KG1 (cell line): ENCODE results near the gene SUCLG1.

Experiments
- DNase-seq: peaks from one replicate; lab custom pipeline; 2025; lab: John Stamatoyannopoulos, UW

The SUCLG1 gene

DNA sequence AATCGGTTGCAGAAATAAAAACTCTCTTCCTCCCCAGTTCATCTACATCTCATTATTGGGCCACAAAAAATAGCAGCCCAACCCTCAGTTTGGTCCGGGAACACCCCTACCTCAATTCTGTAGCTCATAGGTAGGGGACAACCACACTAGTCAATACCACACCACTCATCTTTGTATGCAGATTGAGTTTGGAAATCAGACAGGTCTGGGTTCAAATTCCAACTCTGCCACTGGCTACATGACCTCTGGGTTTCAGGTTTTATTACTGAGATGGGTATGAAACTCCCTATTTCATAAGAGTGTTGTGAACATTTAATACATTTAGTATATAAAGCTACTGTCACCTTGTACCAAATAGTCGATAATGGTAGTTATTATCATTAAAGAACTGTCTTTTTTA lies 2.2 kb upstream of the SUCLG1 start:
- no peak for DNase-seq

DNA sequence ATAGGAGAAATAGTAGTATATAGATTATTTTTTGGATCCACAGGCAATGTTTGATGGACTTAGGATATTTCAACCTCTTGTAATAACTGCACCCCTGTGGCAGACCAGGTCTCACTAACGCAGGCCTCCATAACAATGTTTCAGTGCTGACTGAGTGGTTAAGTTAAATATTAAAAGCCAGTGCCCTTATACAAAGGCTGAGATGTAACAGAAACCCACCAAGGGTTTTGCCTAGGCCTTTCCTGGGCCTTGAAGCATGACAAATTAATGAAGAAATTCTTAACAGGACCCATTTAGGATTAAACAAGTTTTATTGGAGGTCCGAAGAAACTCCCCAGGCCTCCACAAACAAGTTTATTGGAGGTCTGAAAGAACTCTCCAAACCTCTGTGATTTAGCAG lies 1.6 kb upstream of the SUCLG1 start:
- no peak for DNase-seq

DNA sequence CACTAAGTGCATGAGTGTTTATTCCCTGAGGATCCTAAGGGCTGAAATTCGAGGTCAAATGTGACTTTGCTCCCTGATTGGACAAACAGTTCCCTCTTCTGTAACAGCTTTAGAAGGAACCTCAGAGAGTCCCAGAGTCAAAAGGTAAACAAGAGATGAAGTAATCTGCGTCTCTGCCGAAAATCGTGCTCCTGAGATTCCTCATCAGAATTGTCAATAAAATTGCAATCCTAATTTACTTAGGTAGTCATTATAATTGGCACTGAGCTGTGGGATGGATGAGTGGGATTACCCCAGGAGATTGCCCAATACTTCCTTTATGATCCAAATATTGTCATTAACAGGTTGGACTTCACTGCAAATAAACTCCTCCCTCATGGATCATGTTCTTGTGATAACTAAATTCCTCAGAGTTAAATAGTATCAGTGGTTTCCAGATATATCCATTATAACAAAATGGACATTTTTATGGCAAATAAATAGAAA lies 907 bp upstream of the SUCLG1 start:
- DNase-seq = no peak

DNA sequence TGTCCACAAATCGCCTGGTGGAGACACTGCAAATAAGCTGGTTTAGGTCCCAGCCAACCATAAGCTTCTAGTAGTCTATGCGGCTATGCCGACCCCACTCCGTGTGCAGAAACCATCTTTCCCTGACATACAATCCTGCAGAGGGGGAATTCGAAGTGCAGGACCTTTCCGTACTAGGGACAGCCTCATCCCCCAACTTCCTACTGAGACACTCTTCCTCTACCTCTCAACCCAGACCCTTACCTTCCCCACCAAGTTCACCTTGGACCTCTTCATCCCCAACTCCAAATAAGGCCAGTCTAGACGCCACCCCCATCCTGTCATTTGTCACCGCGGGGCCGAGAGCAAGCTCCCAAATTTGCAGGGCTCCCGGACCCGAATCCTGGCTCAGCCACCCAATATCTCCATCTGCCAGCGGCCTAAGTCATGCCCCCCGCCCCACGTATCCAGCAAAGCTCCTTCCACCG lies 496 bp downstream of the SUCLG1 start:
- no peak for DNase-seq

DNA sequence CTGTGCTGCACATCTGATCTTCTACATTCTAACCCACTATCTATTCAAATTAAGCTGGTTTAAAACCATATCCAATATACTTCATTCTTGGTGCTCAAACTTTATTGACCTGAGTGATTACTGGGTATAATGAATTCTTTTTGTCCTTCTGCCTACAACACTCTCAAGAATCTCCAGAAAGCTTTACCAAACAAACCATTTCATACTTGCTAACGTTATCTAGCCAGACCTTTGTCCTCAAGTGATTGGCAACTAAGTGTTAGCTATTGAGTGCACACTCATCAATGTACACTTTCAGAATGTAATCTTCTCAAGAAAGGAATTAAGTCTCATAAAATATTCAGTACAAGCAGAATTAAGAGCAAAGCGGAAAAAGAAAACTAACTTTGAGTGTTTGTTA lies 1.4 kb downstream of the SUCLG1 start:
- DNase-seq = no peak

DNA sequence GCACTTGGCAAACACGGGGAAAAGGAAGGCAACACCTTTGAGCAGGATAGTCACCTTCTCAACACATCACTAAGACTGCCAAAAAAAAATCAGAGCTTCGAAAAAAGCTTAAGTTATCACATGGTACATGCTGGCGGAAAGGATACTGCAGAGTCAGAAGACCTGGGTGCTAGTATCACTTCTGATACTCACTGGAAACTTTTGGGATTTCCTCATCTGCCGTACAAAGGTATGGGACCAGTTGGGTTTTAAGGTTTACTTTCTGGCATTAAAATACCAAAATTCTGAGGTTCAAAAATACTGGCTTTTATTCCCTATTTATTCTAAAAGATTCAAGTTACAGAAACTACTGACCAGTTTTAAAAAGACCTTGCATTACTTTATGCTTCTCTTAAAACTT lies 2.9 kb downstream of the SUCLG1 start:
- no peak for DNase-seq

DNA sequence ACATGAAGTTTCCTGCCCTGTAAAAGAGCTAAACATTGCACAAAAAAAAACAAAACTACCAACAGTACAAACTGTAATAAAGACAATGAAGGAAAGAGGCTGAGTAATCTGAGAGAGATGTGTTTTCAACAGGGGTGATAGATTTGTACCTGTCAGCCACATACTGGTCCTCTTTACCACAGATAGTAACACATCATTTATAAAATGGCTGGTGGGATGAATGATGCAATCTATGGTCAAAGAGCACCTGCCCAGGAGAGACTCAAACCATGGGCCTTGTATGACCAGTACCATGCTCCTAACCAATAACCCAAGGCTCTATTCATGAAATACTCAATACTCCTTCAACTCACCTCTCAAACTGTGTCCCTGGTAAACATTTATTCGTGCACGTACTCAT lies 4.5 kb downstream of the SUCLG1 start:
- no peak for DNase-seq

DNA sequence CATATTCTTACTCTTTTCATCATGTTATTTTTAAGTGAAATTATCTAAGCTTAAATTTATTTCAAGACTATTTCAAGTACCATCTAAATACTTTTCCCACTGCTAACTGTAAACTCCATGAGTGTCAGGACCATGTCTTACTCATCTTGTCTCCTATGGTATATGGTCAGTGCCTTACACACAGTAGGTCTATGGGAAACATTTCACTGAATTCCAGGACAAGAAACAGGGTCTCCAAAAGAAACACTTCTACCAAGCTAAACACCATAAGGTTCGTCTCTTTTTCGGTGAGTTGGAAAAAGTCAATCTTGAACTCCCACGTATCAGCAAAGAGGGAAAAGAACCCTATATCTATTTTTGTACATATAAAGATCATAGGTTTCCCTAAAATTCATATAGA lies 6.5 kb downstream of the SUCLG1 start:
- no peak for DNase-seq

DNA sequence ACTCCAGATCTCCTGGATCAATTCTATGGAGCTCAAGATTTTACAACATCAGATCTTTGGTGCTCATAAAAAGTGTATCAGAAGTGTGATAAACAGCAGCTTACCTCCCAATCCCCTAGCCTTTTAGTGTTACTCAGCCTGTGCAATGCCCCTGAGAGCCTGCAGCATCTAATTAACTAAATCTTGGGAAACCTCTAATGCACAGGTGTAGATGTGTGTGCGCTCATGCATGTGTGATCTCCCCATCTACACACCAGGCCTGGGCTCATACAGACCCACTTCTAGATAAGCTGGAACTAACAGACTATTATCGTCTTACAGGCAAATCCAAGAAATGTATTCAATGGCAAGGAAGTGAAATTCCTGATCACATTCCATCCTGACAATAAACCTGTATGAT lies 7.5 kb downstream of the SUCLG1 start:
- DNase-seq = no peak

DNA sequence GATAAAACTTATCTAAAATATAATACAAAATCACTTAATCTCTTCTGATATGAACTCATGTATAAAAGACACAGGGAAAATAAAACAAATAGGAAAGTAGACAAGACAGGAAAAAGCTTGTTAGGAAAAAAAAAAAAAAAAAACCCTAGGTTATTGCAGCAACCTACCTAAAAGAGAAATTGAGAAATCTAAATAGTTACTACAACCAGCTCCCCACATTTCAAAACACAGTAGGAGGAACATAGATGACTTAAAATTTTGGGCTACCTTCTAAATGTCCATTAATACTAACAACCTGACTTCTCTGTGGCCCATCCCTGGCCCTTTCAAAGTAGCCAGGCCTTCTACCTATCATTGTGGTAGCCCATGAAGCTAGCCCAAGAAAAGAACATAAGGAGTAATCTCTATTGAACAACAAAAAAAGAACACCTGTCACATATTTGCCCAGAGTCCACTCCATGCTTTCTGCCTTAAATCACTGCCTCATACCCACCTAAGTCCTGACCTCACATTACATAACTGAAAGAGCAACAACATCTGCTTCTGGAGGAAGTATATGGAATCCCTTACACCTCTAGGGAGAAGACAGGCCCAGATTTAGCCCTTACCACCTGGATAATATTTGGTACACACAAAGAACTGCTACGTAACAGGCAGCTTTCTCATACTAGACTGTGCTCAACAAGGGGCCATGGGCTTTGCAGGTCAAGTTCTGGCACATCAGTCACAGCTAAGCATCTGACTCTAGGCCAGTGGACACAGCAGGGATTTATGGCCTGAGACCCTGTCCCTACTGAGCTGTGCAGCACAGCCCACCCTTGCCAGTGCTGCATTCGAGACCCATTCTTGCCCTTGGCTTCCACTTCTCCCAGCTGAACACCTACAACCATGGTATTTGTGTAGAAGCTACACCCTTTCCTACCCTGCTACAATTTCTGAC lies 8.5 kb downstream of the SUCLG1 start:
- no peak for DNase-seq

DNA sequence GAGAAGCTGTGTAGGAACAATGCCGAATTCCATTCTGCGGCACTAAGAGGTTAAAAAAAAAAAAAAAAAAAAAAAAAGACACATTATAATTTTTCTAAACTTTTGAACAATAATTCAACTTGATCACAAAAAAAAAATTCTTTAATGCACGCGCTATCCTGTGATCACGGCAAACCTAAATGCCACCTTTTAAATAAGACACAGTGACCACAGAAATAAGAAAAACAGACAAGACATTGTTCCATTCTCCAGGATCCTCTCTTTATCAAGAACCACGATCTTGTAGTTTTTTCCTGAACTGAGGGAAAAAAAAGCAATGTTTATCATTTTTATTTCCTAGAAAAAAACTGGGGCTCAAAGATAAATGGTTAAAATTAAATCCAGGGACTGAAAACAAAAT lies 9.4 kb downstream of the SUCLG1 start:
- no peak for DNase-seq

DNA sequence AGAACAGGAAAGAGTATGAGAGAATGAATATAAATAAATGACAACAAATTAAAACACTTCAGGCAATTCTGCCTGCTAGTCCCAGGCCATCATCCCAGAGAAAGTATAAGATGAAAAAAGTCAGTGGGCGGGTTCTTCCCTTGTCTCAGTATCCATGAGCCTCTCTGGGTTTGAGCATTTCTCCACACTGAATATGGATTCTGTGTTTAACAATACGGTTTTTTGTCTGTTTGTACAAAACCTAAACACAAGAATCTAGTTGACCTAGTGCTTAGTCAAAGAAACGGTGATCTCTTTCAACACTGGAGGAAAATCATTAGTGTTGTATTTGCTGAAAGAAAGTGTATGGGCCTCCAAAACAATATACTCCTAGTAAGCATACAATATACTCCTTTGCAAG lies 10.0 kb downstream of the SUCLG1 start:
- no peak for DNase-seq

DNA sequence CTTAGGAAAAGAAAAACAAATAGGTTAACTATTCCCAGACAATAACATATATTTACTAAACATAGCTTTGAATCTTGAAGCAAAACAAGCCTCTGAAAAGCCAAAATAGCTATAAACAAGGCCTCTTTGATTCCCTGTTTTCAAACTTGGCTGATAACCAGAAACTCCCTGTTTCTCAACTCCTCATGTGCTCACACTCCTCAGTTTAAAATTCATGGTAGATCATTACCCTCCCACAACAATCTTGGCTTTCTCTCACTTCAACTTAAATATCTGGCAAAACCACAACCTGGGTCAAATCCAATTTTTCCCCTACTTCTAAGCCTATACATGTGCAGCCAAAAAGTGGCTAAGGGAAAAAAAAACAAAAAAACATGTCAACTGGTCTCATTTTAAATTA lies 15.6 kb downstream of the SUCLG1 start:
- DNase-seq = no peak

DNA sequence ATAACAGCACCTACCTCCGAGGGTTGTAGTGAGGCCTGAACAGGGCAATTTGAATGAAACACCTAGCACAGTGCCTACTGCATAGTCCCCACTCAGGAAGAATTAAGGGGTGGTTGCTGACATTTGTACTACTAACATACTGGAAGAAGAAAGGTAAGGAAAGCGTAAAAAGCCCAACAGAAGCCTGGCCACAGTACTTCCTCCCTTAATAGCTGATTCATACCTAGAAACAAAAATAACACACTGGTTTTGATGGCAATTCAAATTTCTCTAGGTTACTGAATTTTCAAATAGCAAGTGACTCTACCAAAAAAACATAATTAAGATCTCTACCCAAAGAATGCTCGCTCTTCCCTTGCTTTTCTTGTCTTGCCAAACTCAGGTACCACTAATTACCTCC lies 16.2 kb downstream of the SUCLG1 start:
- DNase-seq = no peak

DNA sequence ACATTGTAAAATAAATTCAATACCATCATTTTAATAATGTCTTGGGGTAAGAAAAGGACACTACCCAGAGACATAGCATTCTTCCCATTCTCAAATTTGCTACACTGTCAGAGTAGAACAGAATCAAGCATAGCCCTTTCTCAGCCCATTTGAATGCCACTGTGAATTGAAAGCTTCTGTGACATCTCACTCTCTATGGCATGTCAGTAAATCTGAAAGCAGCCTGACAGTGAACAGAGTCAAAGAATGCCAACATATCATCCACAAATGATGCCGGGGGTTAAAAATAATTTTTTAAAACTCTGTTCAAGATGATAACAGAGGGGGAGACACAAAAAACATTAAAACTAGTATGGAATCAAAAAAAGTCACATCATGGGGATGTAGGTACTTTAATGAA lies 17.6 kb downstream of the SUCLG1 start:
- DNase-seq = no peak

DNA sequence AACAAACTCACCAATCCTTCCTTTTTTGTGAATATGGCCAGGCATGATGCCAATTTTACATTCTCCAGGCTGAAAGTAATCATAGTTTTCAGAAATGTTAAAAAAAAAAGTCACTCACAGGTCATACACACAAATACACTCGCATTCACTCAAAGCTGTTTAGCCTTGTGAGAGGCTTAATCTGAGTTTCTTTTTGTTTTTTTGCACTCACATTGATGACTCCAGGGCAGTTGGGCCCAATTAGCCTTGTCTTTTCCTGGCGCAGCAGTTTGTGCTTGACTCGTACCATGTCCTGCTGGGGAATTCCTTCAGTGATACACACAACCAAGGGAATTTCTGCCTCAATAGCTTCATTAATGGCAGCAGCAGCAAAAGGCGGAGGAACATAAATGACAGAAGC lies 18.0 kb downstream of the SUCLG1 start:
- no peak for DNase-seq

DNA sequence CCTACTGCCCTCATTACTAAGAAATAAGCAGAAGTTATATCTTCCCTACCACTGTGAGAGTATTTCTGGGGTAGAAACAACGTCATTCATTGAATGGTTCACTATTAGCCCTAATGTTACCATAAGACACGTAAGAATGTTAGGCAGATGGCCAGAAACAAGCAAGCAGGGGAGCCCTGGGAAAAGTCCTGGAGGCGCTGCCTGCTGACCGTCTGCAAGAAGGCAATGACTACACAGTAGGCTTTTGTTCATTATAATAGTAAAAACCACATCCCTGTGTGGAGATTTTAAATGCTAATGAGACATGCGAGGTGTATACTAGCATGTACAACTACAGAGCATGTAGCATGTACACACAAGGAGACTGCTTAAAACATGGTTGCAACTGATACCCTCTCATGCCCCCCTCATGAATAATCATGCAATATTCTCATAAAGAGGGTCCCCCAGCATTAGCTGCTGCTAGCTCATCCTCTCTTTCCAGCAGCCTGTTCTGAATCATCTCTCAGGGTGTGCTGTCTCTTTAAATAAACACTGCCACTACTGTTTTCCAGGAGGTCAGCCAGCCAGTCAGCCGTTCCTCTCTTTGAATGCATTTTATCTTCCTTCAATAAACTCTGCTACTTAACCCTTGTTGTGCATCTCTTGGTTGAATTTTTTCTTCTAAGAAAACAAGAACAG lies 23.6 kb downstream of the SUCLG1 start:
- DNase-seq = no peak

DNA sequence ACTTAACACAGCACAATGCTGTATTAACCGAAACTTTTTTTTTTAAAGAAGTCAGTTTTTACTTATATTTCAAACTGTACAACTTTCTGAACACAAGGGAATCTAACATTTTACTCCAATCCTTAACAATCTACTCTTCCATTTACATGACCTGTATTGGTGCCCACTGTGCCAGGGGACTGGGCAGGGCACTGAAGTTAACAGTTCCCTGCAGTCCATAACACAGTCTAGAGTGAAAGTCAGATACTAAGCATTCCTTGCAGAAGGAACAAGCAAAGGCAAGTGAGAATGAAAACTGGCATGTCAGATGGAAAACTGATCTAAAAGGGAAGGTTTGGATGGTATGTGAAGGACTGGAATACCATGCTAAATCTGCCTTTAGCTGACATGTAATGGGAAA lies 29.8 kb downstream of the SUCLG1 start:
- DNase-seq = no peak

DNA sequence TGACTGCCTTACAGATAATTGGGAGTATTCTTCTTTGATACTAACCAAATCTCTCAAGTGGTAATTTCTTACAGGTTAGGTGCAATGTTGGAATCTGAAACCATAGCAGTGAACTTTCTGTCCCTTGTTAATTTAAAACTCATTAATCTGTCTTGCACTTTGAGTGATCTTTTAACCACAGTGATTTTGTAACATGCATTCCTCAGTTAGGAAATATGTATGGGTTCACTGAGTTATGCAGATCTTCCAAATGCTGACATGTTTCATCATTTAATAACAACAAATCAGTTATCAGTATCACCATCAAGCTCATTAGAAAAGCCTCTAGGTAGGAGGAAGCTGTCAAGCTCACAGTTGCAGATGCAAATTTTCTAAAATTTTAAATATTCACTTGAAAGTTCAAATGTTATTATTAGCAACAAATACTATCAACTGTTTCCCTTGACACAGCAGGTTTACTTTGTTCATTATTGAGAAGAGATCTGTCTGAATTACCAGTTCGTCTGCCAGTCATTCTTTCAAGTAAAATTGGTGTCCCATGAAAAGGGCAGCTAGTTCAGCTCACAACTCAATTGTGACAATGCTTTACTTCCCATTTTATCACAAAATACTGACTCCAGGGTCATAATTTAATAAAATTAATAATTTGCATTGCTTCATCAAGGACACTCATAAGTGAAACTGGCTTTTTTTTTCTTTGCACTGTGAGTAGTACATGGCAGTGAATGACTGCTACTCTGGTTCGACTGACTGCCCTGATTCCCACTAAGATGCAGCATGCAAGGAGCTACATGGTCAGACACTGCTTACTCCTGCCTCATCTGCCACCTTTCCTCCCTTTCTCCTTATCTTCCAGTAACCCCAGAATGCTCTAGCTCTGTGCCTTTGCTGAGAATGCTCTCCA lies 31.6 kb downstream of the SUCLG1 start:
- no peak for DNase-seq

DNA sequence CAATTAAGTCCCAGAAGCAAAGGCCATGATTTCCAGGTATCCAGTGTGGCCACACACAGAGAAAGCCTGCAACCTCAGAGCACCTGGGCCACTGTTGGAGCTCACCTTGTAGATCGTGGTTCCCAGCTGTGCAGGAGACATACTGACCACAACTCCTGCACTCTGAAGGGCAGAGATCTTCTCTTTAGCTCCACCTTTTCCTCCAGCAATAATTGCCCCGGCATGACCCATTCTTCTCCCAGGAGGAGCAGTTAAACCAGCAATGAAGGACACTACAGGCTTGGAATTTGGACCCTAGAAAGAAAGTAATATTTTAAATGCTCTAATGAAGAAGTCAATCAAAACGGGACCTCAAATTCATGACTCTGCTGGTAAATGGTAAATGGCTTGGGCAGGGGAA lies 33.8 kb downstream of the SUCLG1 start:
- no peak for DNase-seq

DNA sequence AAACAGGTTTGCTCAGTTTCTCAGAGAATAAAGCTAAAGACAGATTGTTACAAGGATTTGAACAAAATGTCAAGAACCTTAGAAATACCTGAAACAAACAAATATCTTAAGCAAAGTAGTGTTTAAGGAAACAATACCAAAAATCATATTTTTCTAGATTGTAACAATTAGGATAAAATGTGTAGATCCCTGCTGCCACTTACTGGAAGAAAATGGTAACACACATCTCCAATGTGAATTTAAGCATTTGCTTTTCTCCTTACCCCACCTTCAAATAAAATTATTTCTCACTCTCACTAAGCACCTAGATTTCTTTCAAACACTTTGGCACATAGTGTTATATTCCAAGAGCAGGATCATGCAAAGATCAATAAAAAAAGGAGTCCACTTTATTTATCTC lies 34.9 kb downstream of the SUCLG1 start:
- DNase-seq = no peak

DNA sequence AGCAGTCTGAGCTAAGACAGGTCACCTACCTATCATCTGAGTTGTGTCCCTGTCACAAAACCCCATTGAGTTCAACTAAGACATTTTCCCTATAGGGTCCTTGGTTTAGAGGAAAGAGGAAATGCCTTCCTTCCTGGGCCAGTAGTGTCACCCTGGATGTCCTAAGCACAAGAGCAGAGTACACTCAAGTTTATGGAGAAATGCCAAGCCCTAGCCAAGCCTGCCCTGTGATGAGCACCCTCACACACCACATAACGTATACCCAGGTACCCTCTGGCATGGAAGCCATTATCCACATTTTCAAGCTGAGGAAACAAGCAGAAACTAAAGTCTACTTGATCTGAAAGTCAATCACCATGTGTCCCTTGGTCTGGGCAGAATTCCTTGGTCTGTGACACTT lies 37.3 kb downstream of the SUCLG1 start:
- no peak for DNase-seq
